Measurements from ENCODE around the gene CADM1.

Gene CADM1

DNA sequence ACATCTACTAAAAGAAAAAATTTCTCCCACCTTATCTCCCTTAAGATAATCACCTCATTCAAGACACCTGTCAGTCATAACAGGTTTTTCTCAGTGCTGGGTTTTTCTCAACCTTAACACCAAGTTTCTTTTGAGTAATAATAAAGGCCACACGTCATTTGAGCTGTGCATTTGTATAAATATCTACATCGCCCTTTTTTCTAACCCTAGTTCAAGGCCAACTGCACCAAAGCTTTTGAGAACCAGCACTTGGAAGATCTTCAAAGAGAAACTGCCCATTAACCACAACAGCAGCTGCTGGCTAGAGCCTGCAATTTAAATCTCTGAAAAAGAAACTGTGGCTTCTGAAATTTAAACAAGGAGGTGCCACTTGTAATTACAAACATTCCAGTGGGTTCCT lies 6.9 kb downstream of the CADM1 start:
- H3F3A ChIP-seq (ENCODE audit: control insufficient read depth, insufficient read depth): no peaks in the 10 kb centered on the region
- no peak overlapping the region for H3K4me2 ChIP-seq (ENCODE audit: low read length)

DNA sequence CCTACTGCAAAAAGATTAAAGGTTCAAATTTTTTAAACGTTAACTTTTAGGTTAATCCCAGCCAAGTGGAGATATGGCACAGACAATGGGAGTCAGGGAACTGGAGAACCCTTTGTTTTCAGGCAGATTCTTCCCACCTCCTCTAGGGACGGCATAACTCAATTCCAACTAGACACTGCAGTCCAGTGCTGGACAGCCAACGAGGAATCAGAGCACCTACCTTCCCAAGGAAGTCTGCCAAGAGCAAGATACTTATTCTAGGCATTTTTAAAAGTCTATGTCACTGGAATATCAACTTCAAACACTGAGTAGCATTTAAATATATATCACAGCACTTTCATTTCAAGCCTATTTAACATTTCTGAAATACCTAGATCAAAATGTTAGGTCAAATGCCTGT lies 7.3 kb downstream of the CADM1 start:
- Histone ChIP-seq H3K4me1 (ENCODE audit: control insufficient read depth, low read length) (no peaks in the 10 kb centered on the region), H3K4me2 (ENCODE audit: low read length) (no peak overlapping the region)

More for the DNA sequence above, 6.9 kb downstream of the CADM1 start:
- Histone ChIP-seq H3K9me3 (ENCODE audit: control insufficient read depth, insufficient read depth, low read length) (no peaks in the 10 kb centered on the region), H3K27ac (ENCODE audit: low read depth, low read length) (no peak overlapping the region), H3K27me3 (ENCODE audit: control insufficient read depth, low read length) (peaks cover 8% of the 10 kb centered on the region), H3K9me2 (replicated peaks; ENCODE audit: control insufficient read depth, low read length) (no peaks in the 10 kb centered on the region), H3K4me3 (ENCODE audit: low read length) (no peak overlapping the region), H3K79me2 (ENCODE audit: control insufficient read depth, low read length) (no peaks in the 10 kb centered on the region), H4K20me1 (ENCODE audit: control insufficient read depth, insufficient read depth, low read depth, low read length) (no peaks in the 10 kb centered on the region), H3K36me3 (ENCODE audit: control insufficient read depth, low read length) (no peaks in the 10 kb centered on the region), H3K4me1 (ENCODE audit: control insufficient read depth, low read length) (no peaks in the 10 kb centered on the region)
- TF ChIP-seq, protein P1, sequence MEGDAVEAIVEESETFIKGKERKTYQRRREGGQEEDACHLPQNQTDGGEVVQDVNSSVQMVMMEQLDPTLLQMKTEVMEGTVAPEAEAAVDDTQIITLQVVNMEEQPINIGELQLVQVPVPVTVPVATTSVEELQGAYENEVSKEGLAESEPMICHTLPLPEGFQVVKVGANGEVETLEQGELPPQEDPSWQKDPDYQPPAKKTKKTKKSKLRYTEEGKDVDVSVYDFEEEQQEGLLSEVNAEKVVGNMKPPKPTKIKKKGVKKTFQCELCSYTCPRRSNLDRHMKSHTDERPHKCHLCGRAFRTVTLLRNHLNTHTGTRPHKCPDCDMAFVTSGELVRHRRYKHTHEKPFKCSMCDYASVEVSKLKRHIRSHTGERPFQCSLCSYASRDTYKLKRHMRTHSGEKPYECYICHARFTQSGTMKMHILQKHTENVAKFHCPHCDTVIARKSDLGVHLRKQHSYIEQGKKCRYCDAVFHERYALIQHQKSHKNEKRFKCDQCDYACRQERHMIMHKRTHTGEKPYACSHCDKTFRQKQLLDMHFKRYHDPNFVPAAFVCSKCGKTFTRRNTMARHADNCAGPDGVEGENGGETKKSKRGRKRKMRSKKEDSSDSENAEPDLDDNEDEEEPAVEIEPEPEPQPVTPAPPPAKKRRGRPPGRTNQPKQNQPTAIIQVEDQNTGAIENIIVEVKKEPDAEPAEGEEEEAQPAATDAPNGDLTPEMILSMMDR (IDR thresholded peaks at IDR 0.05; ENCODE audit: low read depth, low read length, poor library complexity, severe bottlenecking): no peak
- TF ChIP-seq EZH2phosphoT487 (IDR thresholded peaks at IDR 0.05; ENCODE audit: borderline replicate concordance, low read length): no peak

GRCh38 chr11:115493905-115494304 lies 10.3 kb downstream of the CADM1 start:
- Histone ChIP-seq H3K79me2 (ENCODE audit: control insufficient read depth, low read length) (no peaks in the 10 kb centered on the region), H3K27ac (ENCODE audit: low read depth, low read length) (no peak overlapping the region), H3K9me2 (replicated peaks; ENCODE audit: control insufficient read depth, low read length) (no peaks in the 10 kb centered on the region), H3K4me1 (ENCODE audit: control insufficient read depth, low read length) (no peaks in the 10 kb centered on the region), H3F3A (ENCODE audit: control insufficient read depth, insufficient read depth) (no peaks in the 10 kb centered on the region), H3K4me2 (ENCODE audit: low read length) (no peak overlapping the region), H3K36me3 (ENCODE audit: control insufficient read depth, low read length) (no peaks in the 10 kb centered on the region), H3K27me3 (ENCODE audit: control insufficient read depth, low read length) (no peaks in the 10 kb centered on the region), H3K9me3 (ENCODE audit: control insufficient read depth, insufficient read depth, low read length) (no peaks in the 10 kb centered on the region), H4K20me1 (ENCODE audit: control insufficient read depth, insufficient read depth, low read depth, low read length) (no peaks in the 10 kb centered on the region), H3K4me3 (ENCODE audit: low read length) (no peak overlapping the region)
- no peak for TF ChIP-seq EZH2phosphoT487 (IDR thresholded peaks at IDR 0.05; ENCODE audit: borderline replicate concordance, low read length)
- TF ChIP-seq, protein P1 (IDR thresholded peaks at IDR 0.05; ENCODE audit: low read depth, low read length, poor library complexity, severe bottlenecking): no peak

More for the DNA sequence above, 7.3 kb downstream of the CADM1 start:
- Histone ChIP-seq H3K9me3 (ENCODE audit: control insufficient read depth, insufficient read depth, low read length) (no peaks in the 10 kb centered on the region), H3K9me2 (replicated peaks; ENCODE audit: control insufficient read depth, low read length) (no peaks in the 10 kb centered on the region), H3K79me2 (ENCODE audit: control insufficient read depth, low read length) (no peaks in the 10 kb centered on the region), H3K27ac (ENCODE audit: low read depth, low read length) (no peak overlapping the region), H4K20me1 (ENCODE audit: control insufficient read depth, insufficient read depth, low read depth, low read length) (no peaks in the 10 kb centered on the region), H3K27me3 (ENCODE audit: control insufficient read depth, low read length) (peaks cover 8% of the 10 kb centered on the region), H3F3A (ENCODE audit: control insufficient read depth, insufficient read depth) (no peaks in the 10 kb centered on the region), H3K4me3 (ENCODE audit: low read length) (no peak overlapping the region), H3K36me3 (ENCODE audit: control insufficient read depth, low read length) (no peaks in the 10 kb centered on the region)
- no peak for TF ChIP-seq EZH2phosphoT487 (IDR thresholded peaks at IDR 0.05; ENCODE audit: borderline replicate concordance, low read length)
- TF ChIP-seq, protein P1 (IDR thresholded peaks at IDR 0.05; ENCODE audit: low read depth, low read length, poor library complexity, severe bottlenecking): no peak
